ENCODE data around the gene SMIM13.

DNA sequence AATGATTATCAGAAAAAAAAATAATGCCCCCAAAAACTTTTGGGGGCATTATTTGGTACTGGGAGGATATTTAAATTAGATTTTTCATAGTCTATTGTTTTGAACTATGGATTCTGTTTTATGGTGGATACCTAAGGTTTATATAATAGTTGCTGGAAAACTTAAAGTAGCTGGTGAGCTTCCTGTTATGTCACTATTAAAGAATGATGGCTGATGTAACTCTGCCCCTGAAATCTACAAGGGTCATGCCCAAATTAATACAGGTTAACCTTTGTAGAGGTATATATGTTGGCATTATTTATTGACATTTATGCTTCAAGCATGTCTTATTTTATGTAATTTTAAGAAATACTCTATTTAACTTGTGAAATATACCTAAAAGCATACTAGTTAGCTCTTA is 43.2 kb downstream of the SMIM13 start:
- TF ChIP-seq EGR1 (IDR thresholded peaks at IDR 0.05) (no peak), RAD21 (IDR thresholded peaks at IDR 0.05; ENCODE audit: low read depth) (no peak), TAF1 (IDR thresholded peaks at IDR 0.05; ENCODE audit: low read depth) (no peak), CEBPB (IDR thresholded peaks at IDR 0.05) (no peak), EP300 (IDR thresholded peaks at IDR 0.05; ENCODE audit: borderline replicate concordance) (no peak), TCF12 (IDR thresholded peaks at IDR 0.05; ENCODE audit: low read depth) (no peak), YY1 (IDR thresholded peaks at IDR 0.05; ENCODE audit: low read depth) (no peak), CREB1 (IDR thresholded peaks at IDR 0.05; ENCODE audit: low read depth) (no peak), NFIC (IDR thresholded peaks at IDR 0.05) (no peak), FOXM1 (IDR thresholded peaks at IDR 0.05; ENCODE audit: borderline replicate concordance, low read depth) (no peak), TEAD4 (IDR thresholded peaks at IDR 0.05) (no peak)
- TF ChIP-seq, protein P1, sequence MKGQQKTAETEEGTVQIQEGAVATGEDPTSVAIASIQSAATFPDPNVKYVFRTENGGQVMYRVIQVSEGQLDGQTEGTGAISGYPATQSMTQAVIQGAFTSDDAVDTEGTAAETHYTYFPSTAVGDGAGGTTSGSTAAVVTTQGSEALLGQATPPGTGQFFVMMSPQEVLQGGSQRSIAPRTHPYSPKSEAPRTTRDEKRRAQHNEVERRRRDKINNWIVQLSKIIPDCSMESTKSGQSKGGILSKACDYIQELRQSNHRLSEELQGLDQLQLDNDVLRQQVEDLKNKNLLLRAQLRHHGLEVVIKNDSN (IDR thresholded peaks at IDR 0.05) = no peak
- TF ChIP-seq, protein P2, sequence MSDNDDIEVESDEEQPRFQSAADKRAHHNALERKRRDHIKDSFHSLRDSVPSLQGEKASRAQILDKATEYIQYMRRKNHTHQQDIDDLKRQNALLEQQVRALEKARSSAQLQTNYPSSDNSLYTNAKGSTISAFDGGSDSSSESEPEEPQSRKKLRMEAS (IDR thresholded peaks at IDR 0.05) = no peak
- TF ChIP-seq, protein P3, sequence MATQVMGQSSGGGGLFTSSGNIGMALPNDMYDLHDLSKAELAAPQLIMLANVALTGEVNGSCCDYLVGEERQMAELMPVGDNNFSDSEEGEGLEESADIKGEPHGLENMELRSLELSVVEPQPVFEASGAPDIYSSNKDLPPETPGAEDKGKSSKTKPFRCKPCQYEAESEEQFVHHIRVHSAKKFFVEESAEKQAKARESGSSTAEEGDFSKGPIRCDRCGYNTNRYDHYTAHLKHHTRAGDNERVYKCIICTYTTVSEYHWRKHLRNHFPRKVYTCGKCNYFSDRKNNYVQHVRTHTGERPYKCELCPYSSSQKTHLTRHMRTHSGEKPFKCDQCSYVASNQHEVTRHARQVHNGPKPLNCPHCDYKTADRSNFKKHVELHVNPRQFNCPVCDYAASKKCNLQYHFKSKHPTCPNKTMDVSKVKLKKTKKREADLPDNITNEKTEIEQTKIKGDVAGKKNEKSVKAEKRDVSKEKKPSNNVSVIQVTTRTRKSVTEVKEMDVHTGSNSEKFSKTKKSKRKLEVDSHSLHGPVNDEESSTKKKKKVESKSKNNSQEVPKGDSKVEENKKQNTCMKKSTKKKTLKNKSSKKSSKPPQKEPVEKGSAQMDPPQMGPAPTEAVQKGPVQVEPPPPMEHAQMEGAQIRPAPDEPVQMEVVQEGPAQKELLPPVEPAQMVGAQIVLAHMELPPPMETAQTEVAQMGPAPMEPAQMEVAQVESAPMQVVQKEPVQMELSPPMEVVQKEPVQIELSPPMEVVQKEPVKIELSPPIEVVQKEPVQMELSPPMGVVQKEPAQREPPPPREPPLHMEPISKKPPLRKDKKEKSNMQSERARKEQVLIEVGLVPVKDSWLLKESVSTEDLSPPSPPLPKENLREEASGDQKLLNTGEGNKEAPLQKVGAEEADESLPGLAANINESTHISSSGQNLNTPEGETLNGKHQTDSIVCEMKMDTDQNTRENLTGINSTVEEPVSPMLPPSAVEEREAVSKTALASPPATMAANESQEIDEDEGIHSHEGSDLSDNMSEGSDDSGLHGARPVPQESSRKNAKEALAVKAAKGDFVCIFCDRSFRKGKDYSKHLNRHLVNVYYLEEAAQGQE (IDR thresholded peaks at IDR 0.05; ENCODE audit: low read depth) = no peak

Measured in Ishikawa (cell line).